RPMI8226 (cell line): ENCODE measurements around the gene TATDN3.
"Not testable (repeated sequence)": the region's sequence is repeated elsewhere in the genome, so short reads cannot be mapped to it uniquely, and the experiment has no call there.

Experiments
- DNase-seq: peaks from one replicate; pipeline ENCODE4 v3.0.0-alpha.2; 2015

TATDN3 gene

GRCh38 chr1:212833211-212834207 is 41.8 kb downstream of the TATDN3 start:
- not testable (repeated sequence) for DNase-seq

DNA sequence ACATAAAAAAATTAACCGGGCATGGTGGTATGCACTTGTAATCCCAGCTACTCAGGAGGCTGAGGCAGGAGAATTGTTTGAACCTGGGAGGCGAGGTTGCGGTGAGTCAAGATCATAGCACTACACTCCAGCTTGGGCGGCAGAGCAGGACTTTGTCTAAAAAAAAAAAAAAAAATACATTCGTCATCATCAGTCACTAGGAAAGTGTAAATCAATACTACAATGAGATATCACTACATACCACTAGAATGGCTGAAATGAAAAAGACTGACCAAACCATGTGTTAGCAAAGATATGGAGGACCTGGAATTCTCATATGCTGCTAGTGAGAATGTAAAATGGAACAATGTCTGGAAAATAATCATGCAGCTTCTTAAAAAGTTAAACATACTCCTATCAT is 46.5 kb downstream of the TATDN3 start:
- no peak for DNase-seq

GRCh38 chr1:212844521-212844920 is 52.8 kb downstream of the TATDN3 start:
- DNase-seq, result not testable (repeated sequence)

- DNase-seq, result no peak
Measured at GRCh38 chr1:212847549-212847948, 55.9 kb downstream of the TATDN3 start, which contains the start of gene SPATA45. SPATA45 (minus strand) TSS chr1:212847649; CDS start chr1:212836149, 11,500 bp downstream.

- DNase-seq, result no peak
Measured at GRCh38 chr1:212852105-212852688, 60.5 kb downstream of the TATDN3 start.

DNA sequence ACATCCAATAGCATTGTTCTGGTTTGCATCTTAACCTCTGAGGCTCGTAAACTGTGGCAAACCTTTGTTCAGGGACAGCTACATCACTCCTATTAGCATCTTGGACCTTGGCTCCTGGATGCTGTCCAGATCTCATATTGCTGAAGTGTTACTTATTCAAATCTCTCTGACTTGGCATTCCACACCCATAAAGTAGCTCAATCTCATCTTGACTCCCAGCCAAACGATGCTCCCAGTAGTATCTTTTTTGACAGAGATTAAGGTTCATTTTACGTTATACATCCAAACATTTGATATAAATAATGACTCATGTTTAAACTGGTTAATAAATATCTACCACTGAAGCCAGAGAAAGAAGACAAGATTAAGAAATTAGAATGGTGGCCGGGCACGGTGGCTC is 62.0 kb downstream of the TATDN3 start:
- no peak for DNase-seq

- no peak for DNase-seq
Measured at GRCh38 chr1:212856755-212857154, 65.1 kb downstream of the TATDN3 start.

DNA sequence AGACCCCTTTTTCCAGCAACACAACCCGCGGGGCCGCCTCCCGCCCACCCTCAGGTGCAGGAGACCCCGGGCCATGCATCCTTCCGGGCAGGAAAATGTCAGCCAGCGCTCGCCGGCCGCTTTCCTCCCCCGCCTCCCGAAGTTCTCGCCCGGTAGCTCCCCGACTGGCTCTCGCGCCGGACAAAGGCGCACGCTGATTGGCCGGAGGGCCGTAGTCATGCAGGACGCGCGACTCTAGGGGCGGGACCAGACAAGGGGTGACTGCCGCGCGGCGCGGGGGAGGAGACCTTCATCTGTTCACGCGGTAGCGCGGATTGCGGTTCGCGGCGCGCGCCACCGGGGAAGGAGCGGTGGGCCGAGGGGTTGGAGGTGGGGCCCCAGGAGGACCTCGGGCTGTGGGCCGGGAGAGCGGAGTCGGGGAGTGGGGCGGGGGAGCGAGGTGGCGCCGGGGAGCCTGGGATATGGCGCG is 66.3 kb downstream of the TATDN3 start, which contains the start of gene FLVCR1:
FLVCR1 (plus strand) TSS at position 284 of the 469 bp plus-strand sequence; CDS start at position 462, 178 bp downstream.
- peak; percentile 99 for DNase-seq

GRCh38 chr1:212858461-212859265 is 67.0 kb downstream of the TATDN3 start:
- DNase-seq, result peak; percentile 54

GRCh38 chr1:212860713-212861581 is 69.3 kb downstream of the TATDN3 start:
- DNase-seq, result no peak

- no peak for DNase-seq
Measured at GRCh38 chr1:212862111-212862690, 70.5 kb downstream of the TATDN3 start.

- not testable (repeated sequence) for DNase-seq
Measured at GRCh38 chr1:212863345-212863744, 71.7 kb downstream of the TATDN3 start.

GRCh38 chr1:212864201-212864600 is 72.5 kb downstream of the TATDN3 start:
- no peak for DNase-seq
